Measurements from ENCODE around the gene EPG5. TPM values are rescaled to one million over a fixed set of nuclear protein-coding genes. Genes with fewer than 3 reads are reported as not detected.

The EPG5 gene
- total and polyA plus RNA-seq, 2 of the 4 experiments (the other 2 are of a cell fraction): 37.3 to 114 TPM

GRCh38 chr18:45860492-45860891 is 106.6 kb downstream of the EPG5 start:
- ATAC-seq (ENCODE audit: low read depth) (no peak), DNase-seq (no peak)
- Histone ChIP-seq H2BK15ac (ENCODE audit: low read depth, low read length) (no peak overlapping the region), H3K9me1 (ENCODE audit: insufficient read depth, low read length) (peaks cover 9% of the 10 kb centered on the region; the same call in 1 of the 2 replicates), H3K27me3 (ENCODE audit: control insufficient read depth, insufficient read depth, low read length) (no peaks in the 10 kb centered on the region), H3K4ac (ENCODE audit: low read depth, low read length) (peak overlapping the region; percentile 17; the same call in 1 of the 2 replicates), H3K27ac (ENCODE audit: insufficient read depth, low read length) (no peak overlapping the region), H3K23ac (ENCODE audit: low read depth, low read length) (no peak overlapping the region), H3K4me1 (ENCODE audit: control insufficient read depth, insufficient read depth, low read length) (peaks cover 2% of the 10 kb centered on the region; the same call in 1 of the 2 replicates), H3K9me3 (ENCODE audit: control insufficient read depth, insufficient read depth, low read length) (peaks cover 12% of the 10 kb centered on the region), H2BK120ac (ENCODE audit: low read depth, low read length) (no peak overlapping the region), H4K5ac (ENCODE audit: low read depth, low read length) (no peak overlapping the region), H2BK20ac (ENCODE audit: low read depth, low read length) (0 out of 2 replicates have a peak overlapping the region, but pooled peaks have one; percentile 16), H3K56ac (ENCODE audit: extremely low read depth, insufficient read depth, low read length) (no peak overlapping the region), H4K20me1 (ENCODE audit: insufficient read depth, low read length) (no peaks in the 10 kb centered on the region), H3K9ac (ENCODE audit: low read depth, low read length) (no peak overlapping the region), H3K14ac (replicated peaks; ENCODE audit: low read depth, low read length) (peak overlapping the region; percentile 68; the same call in 1 of the 2 replicates), H3K4me3 (ENCODE audit: insufficient read depth, low read depth, low read length) (no peak overlapping the region), H3K18ac (ENCODE audit: low read depth, low read length) (no peak overlapping the region), H4K91ac (ENCODE audit: insufficient read depth, low read depth, low read length) (no peak overlapping the region), H2AK5ac (ENCODE audit: low read depth, low read length) (peak overlapping the region; percentile 14; the same call in 1 of the 2 replicates), H4K8ac (ENCODE audit: low read depth in 2 of 2, low read length in 2 of 2) (0 out of 4 replicates have a peak overlapping the region, but pooled peaks of 1 of the 2 experiments have one; percentile 15), H3K4me2 (ENCODE audit: low read depth, low read length) (no peak overlapping the region), H3K36me3 (ENCODE audit: control insufficient read depth, insufficient read depth, low read length) (peaks cover 48% of the 10 kb centered on the region), H3K79me1 (ENCODE audit: low read depth in 1 of 2, low read length in 2 of 2) (peaks cover 4 to 8% of the 10 kb centered on the region in 2 experiments; a peak in 2 of 4 replicates), H2AFZ (replicated peaks; ENCODE audit: low read length, poor library complexity) (no peak overlapping the region), H2BK5ac (ENCODE audit: low read depth, low read length, poor library complexity, severe bottlenecking) (no peak overlapping the region), H2AK9ac (replicated peaks; ENCODE audit: low read depth, low read length, poor library complexity) (no peak overlapping the region)
- WGBS, 2 experiments (ENCODE audit: extremely low coverage in 2 of 2, insufficient read length in 1 of 2): no CpG with 5 or more reads among the region's 4 CpGs
- ChIA-PET CTCF (interaction anchor here (0.5 kb wide), 1 partner anchor 195 kb away, joined by 8 read pairs; no protein-coding TSS in a partner anchor), POLR2A (ENCODE audit: unreplicated experiment) (no interaction called here)
- in situ Hi-C loops (cut with MboI; ENCODE audit: low sequenced_read_pairs) (no loop called here), dilution Hi-C loops (cut with HindIII; ENCODE audit: low sequenced_read_pairs, unreplicated experiment) (no loop called here), intact Hi-C loops (cut with micrococcal nuclease) (no loop called here)
- TF ChIP-seq CEBPB (IDR thresholded peaks at IDR 0.05; ENCODE audit: low read depth, low read length) (no peak), ELK1 (IDR thresholded peaks at IDR 0.05; ENCODE audit: borderline replicate concordance, low read depth, low read length) (no peak), POLR2A (IDR thresholded peaks at IDR 0.05; ENCODE audit: low read depth, low read length) (no peak), BHLHE40 (IDR thresholded peaks at IDR 0.05; ENCODE audit: low read depth, low read length) (no peak)
- TF ChIP-seq, protein P1, sequence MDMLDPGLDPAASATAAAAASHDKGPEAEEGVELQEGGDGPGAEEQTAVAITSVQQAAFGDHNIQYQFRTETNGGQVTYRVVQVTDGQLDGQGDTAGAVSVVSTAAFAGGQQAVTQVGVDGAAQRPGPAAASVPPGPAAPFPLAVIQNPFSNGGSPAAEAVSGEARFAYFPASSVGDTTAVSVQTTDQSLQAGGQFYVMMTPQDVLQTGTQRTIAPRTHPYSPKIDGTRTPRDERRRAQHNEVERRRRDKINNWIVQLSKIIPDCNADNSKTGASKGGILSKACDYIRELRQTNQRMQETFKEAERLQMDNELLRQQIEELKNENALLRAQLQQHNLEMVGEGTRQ (IDR thresholded peaks at IDR 0.05; ENCODE audit: low read depth, low read length): no peak
- BruUV-seq (replicated peaks): no TSS peak

Measured in IMR-90 (cell line).